ENCODE measurements around the gene BTBD9. TPM values are rescaled to one million over a fixed set of nuclear protein-coding genes. Genes with fewer than 3 reads are reported as not detected.

Gene BTBD9
- polyA plus RNA-seq, 2 of the 4 experiments (the other 2 are of a cell fraction): 2.3 to 4.6 TPM

- no peak overlapping the region for H3K27ac ChIP-seq
- no peak overlapping the region for H3K4me2 ChIP-seq
- DNase-seq (ENCODE audit: low read depth in 1 of 2, low spot score in 1 of 2) (no peak), FAIRE-seq (no peak), ATAC-seq (peak in 1 of 2 experiments; percentile 39; a peak in 2 of 6 replicates)
- ChIA-PET POLR2A (no interaction called here), CTCF (no interaction called here)
- H3K4me3 ChIP-seq: no peak overlapping the region
- no peak for TF ChIP-seq TFCP2L1 (CRISPR knock-in tag; IDR thresholded peaks at IDR 0.05)
- TF ChIP-seq REST (IDR thresholded peaks at IDR 0.05): no peak
- TF ChIP-seq RCOR1 (IDR thresholded peaks at IDR 0.05; ENCODE audit: low read depth, low read length): no peak
- no peak for TF ChIP-seq POLR2A (IDR thresholded peaks at IDR 0.05; ENCODE audit: low read length)
- TF ChIP-seq GATA3 (IDR thresholded peaks at IDR 0.05; ENCODE audit: borderline replicate concordance): no peak
- TF ChIP-seq ZSCAN20 (CRISPR knock-in tag; IDR thresholded peaks at IDR 0.05): no peak
- TF ChIP-seq HMGXB4 (CRISPR knock-in tag; IDR thresholded peaks at IDR 0.05; ENCODE audit: borderline replicate concordance): no peak
- TF ChIP-seq RARB (CRISPR knock-in tag; IDR thresholded peaks at IDR 0.05): no peak
- TF ChIP-seq ELK1 (IDR thresholded peaks at IDR 0.05; ENCODE audit: low read depth, low read length): no peak
- H3K9me3 ChIP-seq: no peaks in the 10 kb centered on the region
- 83% methylated on average over 15 of the region's 20 CpGs for WGBS (ENCODE audit: missing lambda C conversion rate)
- H3K4me1 ChIP-seq: no peaks in the 10 kb centered on the region
Measured at GRCh38 chr6:38169221-38169976, 470.3 kb downstream of the BTBD9 start.

GRCh38 chr6:38168699-38169098 lies 471.0 kb downstream of the BTBD9 start:
- no peak overlapping the region for H3K27ac ChIP-seq
- no peaks in the 10 kb centered on the region for H3K9me3 ChIP-seq
- DNase-seq (ENCODE audit: low read depth in 1 of 2, low spot score in 1 of 2) (no peak), FAIRE-seq (no peak), ATAC-seq (no peak)
- ChIA-PET CTCF (no interaction called here), POLR2A (no interaction called here)
- no peak overlapping the region for H3K4me2 ChIP-seq
- TF ChIP-seq FOSL2 (IDR thresholded peaks at IDR 0.05) (no peak), FOSL2 (CRISPR knock-in tag; IDR thresholded peaks at IDR 0.05) (no peak), MAX (IDR thresholded peaks at IDR 0.05) (no peak), NFE2L2 (conservative IDR thresholded peaks at IDR 0.05; ENCODE audit: low read length) (no peak), HES2 (IDR thresholded peaks at IDR 0.05) (no peak), FOSB (CRISPR knock-in tag; IDR thresholded peaks at IDR 0.05) (no peak), HOXB5 (CRISPR knock-in tag; IDR thresholded peaks at IDR 0.05) (no peak), BCL3 (IDR thresholded peaks at IDR 0.05) (no peak), ZSCAN20 (CRISPR knock-in tag; IDR thresholded peaks at IDR 0.05) (no peak), POLR2A (IDR thresholded peaks at IDR 0.05; ENCODE audit: low read length) (no peak), CTCF (IDR thresholded peaks at IDR 0.05) (no peak), SMC3 (IDR thresholded peaks at IDR 0.05) (no peak), TP53 (CRISPR knock-in tag; IDR thresholded peaks at IDR 0.05) (no peak), ELK1 (IDR thresholded peaks at IDR 0.05; ENCODE audit: low read depth, low read length) (no peak), RARB (CRISPR knock-in tag; IDR thresholded peaks at IDR 0.05) (no peak), SREBF2 (IDR thresholded peaks at IDR 0.05) (no peak), EHMT2 (IDR thresholded peaks at IDR 0.05; ENCODE audit: low read depth) (no peak), CEBPB (IDR thresholded peaks at IDR 0.05) (no peak), HDAC2 (IDR thresholded peaks at IDR 0.05) (no peak), PHF8 (IDR thresholded peaks at IDR 0.05; ENCODE audit: borderline replicate concordance, low read depth) (no peak), ZC3H11A (IDR thresholded peaks at IDR 0.05) (no peak)
- WGBS (ENCODE audit: missing lambda C conversion rate): 100% methylated on average over 1 of the region's 8 CpGs
- no peaks in the 10 kb centered on the region for H3K4me1 ChIP-seq
- no peak overlapping the region for H3K4me3 ChIP-seq

All from A549 (cell line).